ENCODE measurements around the gene ME3.

- no peak for TF ChIP-seq CTCF (IDR thresholded peaks at IDR 0.05)
- no peak for TF ChIP-seq POLR2AphosphoS5 (IDR thresholded peaks at IDR 0.05; ENCODE audit: insufficient read depth in 1 of 2, low read depth in 1 of 2)
Observed at GRCh38 chr11:86693518-86693917, 21.1 kb upstream of the ME3 start.

All from vagina (tissue), 2 donors.